ENCODE data around the gene ATP8A2.
A peak's percentile ranks its signal among the peaks of the same experiment; 100 is the strongest.

The ATP8A2 gene

GRCh38 chr13:25982907-25983306 lies 611.1 kb downstream of the ATP8A2 start:
- DNase-seq (ENCODE audit: low read depth), result peak; percentile 6

GRCh38 chr13:25987987-25988386 lies 616.2 kb downstream of the ATP8A2 start:
- H3K4me3 ChIP-seq (replicated peaks; ENCODE audit: low read depth, low read length), result no peak overlapping the region
- no peak for TF ChIP-seq CTCF (IDR thresholded peaks at IDR 0.05; ENCODE audit: low read length, missing control alignments)
- DNase-seq (ENCODE audit: low read depth), result no peak

More at GRCh38 chr13:25982907-25983306, 611.1 kb downstream of the ATP8A2 start:
- no peak for TF ChIP-seq CTCF (IDR thresholded peaks at IDR 0.05; ENCODE audit: low read length, missing control alignments)
- no peak overlapping the region for H3K4me3 ChIP-seq (replicated peaks; ENCODE audit: low read depth, low read length)

GRCh38 chr13:25988661-25989060 lies 616.9 kb downstream of the ATP8A2 start:
- TF ChIP-seq CTCF (IDR thresholded peaks at IDR 0.05; ENCODE audit: low read length, missing control alignments), result no peak
- DNase-seq (ENCODE audit: low read depth), result no peak
- no peak overlapping the region for H3K4me3 ChIP-seq (replicated peaks; ENCODE audit: low read depth, low read length)

GRCh38 chr13:25990801-25991200 lies 619.0 kb downstream of the ATP8A2 start:
- H3K4me3 ChIP-seq (replicated peaks; ENCODE audit: low read depth, low read length), result no peak overlapping the region
- DNase-seq (ENCODE audit: low read depth), result peak; percentile 8
- no peak for TF ChIP-seq CTCF (IDR thresholded peaks at IDR 0.05; ENCODE audit: low read length, missing control alignments)

- no peak for DNase-seq (ENCODE audit: low read depth)
- no peak for TF ChIP-seq CTCF (IDR thresholded peaks at IDR 0.05; ENCODE audit: low read length, missing control alignments)
- H3K4me3 ChIP-seq (replicated peaks; ENCODE audit: low read depth, low read length), result no peak overlapping the region
Measured at GRCh38 chr13:25992076-25992475, 620.3 kb downstream of the ATP8A2 start.

- no peak for TF ChIP-seq CTCF (IDR thresholded peaks at IDR 0.05; ENCODE audit: low read length, missing control alignments)
- H3K4me3 ChIP-seq (replicated peaks; ENCODE audit: low read depth, low read length), result no peak overlapping the region
- DNase-seq (ENCODE audit: low read depth), result no peak
Measured at GRCh38 chr13:26007261-26008125, 635.7 kb downstream of the ATP8A2 start.
